K562 (cell line): ENCODE measurements around the gene TDRD5. TPM values are rescaled to one million over a fixed set of nuclear protein-coding genes. Genes with fewer than 3 reads are reported as not detected.

Experiments
- ARNT ChIP-seq, 2 experiments: fragments of 450-650 bp; IDR thresholded peaks; 2 replicates each; pipeline ENCODE4 v1.6.1; 2016; ENCODE audit warnings: mild to moderate bottlenecking in 1 of 2
- ASH1L ChIP-seq: fragments of 450-650 bp; IDR thresholded peaks from 2 replicates; pipeline ENCODE4 v1.6.1; 2018; ENCODE audit warnings: borderline replicate concordance, mild to moderate bottlenecking, low read depth; ENCODE audit not compliant: partially characterized antibody
- BMI1 ChIP-seq: fragments of 150-350 bp; IDR thresholded peaks from 2 replicates; pipeline ENCODE4 v1.6.1; 2014; ENCODE audit warnings: low read length
- CC2D1A ChIP-seq: fragments of 450-650 bp; IDR thresholded peaks from 2 replicates; pipeline ENCODE4 v1.6.1; 2017; ENCODE audit warnings: mild to moderate bottlenecking
- CTCF ChIP-seq, 3 experiments: IDR thresholded peaks in 2 of 3; conservative IDR thresholded peaks in 1 of 3; 2 replicates each; pipeline ENCODE4 v1.5.1; 2011 to 2012; ENCODE audit warnings: low read length in 3 of 3, mild to moderate bottlenecking in 3 of 3, control low read depth in 2 of 3, improper control_type of control experiment in 1 of 3, inconsistent platforms in 1 of 3, low read depth in 1 of 3, mixed read lengths in 1 of 3, moderate library complexity in 1 of 3; ENCODE audit not compliant: insufficient read depth in 2 of 3
- FOXP4 ChIP-seq: sonication (generic); formaldehyde crosslinking; IDR thresholded peaks from 2 replicates; pipeline ENCODE4 v1.8.0; 2022; ENCODE audit warnings: mild to moderate bottlenecking, missing genetic modification reagents, borderline replicate concordance
- NFIX ChIP-seq: fragments of 250-450 bp; sonication (Bioruptor Pico); IDR thresholded peaks from 2 replicates; pipeline ENCODE4 v1.4.0; 2020; ENCODE audit warnings: low read depth, mild to moderate bottlenecking, moderate library complexity
- PHF20 ChIP-seq: fragments of 450-650 bp; IDR thresholded peaks from 2 replicates; pipeline ENCODE4 v1.6.1; 2018; ENCODE audit not compliant: partially characterized antibody
- PHF8 ChIP-seq: fragments of 200-600 bp; sonication (generic); IDR thresholded peaks from 2 replicates; pipeline ENCODE4 v1.6.1; 2012; ENCODE audit warnings: mixed run types, mild to moderate bottlenecking, inconsistent platforms, low read length, moderate library complexity, borderline replicate concordance
- RB1 ChIP-seq: fragments of 450-650 bp; IDR thresholded peaks from 2 replicates; pipeline ENCODE4 v1.6.1; 2017; ENCODE audit warnings: low read depth, mild to moderate bottlenecking
- REST ChIP-seq, 2 experiments: fragments of 450-650 bp; formaldehyde crosslinking in 1 of 2; IDR thresholded peaks; 2 replicates each; pipeline versions ENCODE4 v1.4.0 to v1.6.1; 2014 to 2020; ENCODE audit warnings: mild to moderate bottlenecking in 2 of 2, borderline replicate concordance in 1 of 2, low read depth in 1 of 2
- STAG1 ChIP-seq: sonication (generic); formaldehyde crosslinking; IDR thresholded peaks from 2 replicates; pipeline ENCODE4 v1.5.0; 2020; ENCODE audit warnings: missing genetic modification reagents, borderline replicate concordance
- ZBTB43 ChIP-seq: sonication (generic); formaldehyde crosslinking; IDR thresholded peaks from 2 replicates; pipeline ENCODE4 v1.8.0; 2023; ENCODE audit warnings: mild to moderate bottlenecking, missing genetic modification reagents
- polyA plus RNA-seq, 8 experiments: library from polyadenylated mRNA; depleted of rRNA in 4 of 8; stranded (reverse) in 5 of 8; unstranded in 3 of 8; fragments of >200 nt; fragmentation: Nextera tagmentation in 2 of 8; fragmentation: Illumina TruSeq in 1 of 8; extraction: Ambion mirVana in 2 of 8; extraction: Trizol in 1 of 8; gene quantifications; 2 replicates each; pipeline versions ENCODE4 v1.2.1 to v1.2.3, GENCODE V29; 2011 to 2014; ENCODE audit warnings: inconsistent platforms in 1 of 8, missing spikeins in 1 of 8
- total RNA-seq, 7 experiments: library from RNA; depleted of rRNA in 6 of 7; stranded (reverse); fragments of >200 nt in 6 of 7; fragmentation: Illumina TruSeq in 2 of 7; extraction: Trizol in 2 of 7; gene quantifications; 2 replicates each; pipeline versions ENCODE4 v1.2.1 to v1.2.3, GENCODE V29; 2011 to 2021; ENCODE audit warnings: low replicate concordance in 1 of 7

The TDRD5 gene
- total and polyA plus RNA-seq, 9 of the 15 experiments (the other 6 are each of a cell fraction or from before 2014, with no cell fraction given) = 0.04 to 0.57 (median 0.26) TPM; not detected in 1

GRCh38 chr1:179706339-179706941 is 114.8 kb downstream of the TDRD5 start (continued):
- no peak for TF ChIP-seq PHF8
- no peak for TF ChIP-seq FOXP4 (CRISPR knock-in tag)
- TF ChIP-seq BMI1 = no peak
- 0 out of 2 replicates have a peak, but pooled peaks have one; percentile 31 for TF ChIP-seq RB1
- TF ChIP-seq NFIX = no peak
- TF ChIP-seq ARNT (IDR thresholded peaks at IDR 0.05) = 0 out of 4 replicates have a peak, but pooled peaks of 1 of the 2 experiments have one; percentile 35
- peak; percentile 86 to 98 (median 88) for TF ChIP-seq CTCF (IDR thresholded peaks at IDR 0.05 in 2 of 3, conservative IDR thresholded peaks at IDR 0.05 in 1 of 3; ENCODE audit: insufficient read depth in 2 of 3, low read depth in 1 of 3, low read length in 3 of 3)
- no peak for TF ChIP-seq PHF20
- TF ChIP-seq STAG1 = peak; percentile 32; the same call in 1 of the 2 replicates
- TF ChIP-seq REST (IDR thresholded peaks at IDR 0.05; ENCODE audit: borderline replicate concordance) = peak; percentile 78; the same call in 1 of the 2 replicates
- no peak for TF ChIP-seq REST (CRISPR knock-in tag; IDR thresholded peaks at IDR 0.05; ENCODE audit: low read depth)
- no peak for TF ChIP-seq ASH1L
- 0 out of 2 replicates have a peak, but pooled peaks have one; percentile 48 for TF ChIP-seq CC2D1A
- TF ChIP-seq ZBTB43 (CRISPR knock-in tag) = no peak
